Mesothelial cell of epicardium (in vitro differentiated cells): Measurements from ENCODE around the gene SFI1. TPM values are rescaled to one million over a fixed set of nuclear protein-coding genes. Genes with fewer than 3 reads are reported as not detected.

Source experiments
- DNase-seq, 2 experiments: peaks; one replicate each; pipeline ENCODE4 v3.0.0; 2021; ENCODE audit warnings: low spot score in 2 of 2; ENCODE audit not compliant: unreplicated experiment in 2 of 2
- H3K27ac Mint-ChIP-seq: 2 replicates; pipeline ENCODE4 v1.8.0; 2021; ENCODE audit warnings: mixed read lengths
- H3K27me3 Mint-ChIP-seq: 2 replicates; pipeline ENCODE4 v1.8.0; 2021; ENCODE audit warnings: low read depth, mixed read lengths
- H3K36me3 Mint-ChIP-seq: 2 replicates; pipeline ENCODE4 v1.8.0; 2021; ENCODE audit warnings: mixed read lengths
- H3K4me1 Mint-ChIP-seq: 2 replicates; pipeline ENCODE4 v1.8.0; 2021; ENCODE audit warnings: mixed read lengths
- H3K4me3 Mint-ChIP-seq: 2 replicates; pipeline ENCODE4 v1.8.0; 2021; ENCODE audit warnings: mild to moderate bottlenecking, moderate library complexity, mixed read lengths
- H3K9me3 Mint-ChIP-seq: 2 replicates; pipeline ENCODE4 v1.8.0; 2021; ENCODE audit warnings: mixed read lengths
- total RNA-seq: library from RNA; stranded (reverse); gene quantifications from 3 replicates; pipeline ENCODE4 v1.2.1, GENCODE V29; 2021
- TF ChIP-seq, protein P1 (sequence below): fragments of 200-600 bp; sonication (generic); IDR thresholded peaks from one replicate; pipeline ENCODE4 v1.5.0; 2021; ENCODE audit warnings: antibody characterized with exemption; ENCODE audit not compliant: unreplicated experiment

Gene SFI1
- total RNA-seq, 1 donor from 2014 or later: 45.7 TPM

- Mint-ChIP-seq H3K36me3 (peaks cover 20% of the 10 kb centered on the region), H3K27me3 (no peaks in the 10 kb centered on the region), H3K9me3 (no peaks in the 10 kb centered on the region), H3K27ac (no peak overlapping the region), H3K4me3 (no peak overlapping the region), H3K4me1 (no peaks in the 10 kb centered on the region)
- TF ChIP-seq, protein P1, sequence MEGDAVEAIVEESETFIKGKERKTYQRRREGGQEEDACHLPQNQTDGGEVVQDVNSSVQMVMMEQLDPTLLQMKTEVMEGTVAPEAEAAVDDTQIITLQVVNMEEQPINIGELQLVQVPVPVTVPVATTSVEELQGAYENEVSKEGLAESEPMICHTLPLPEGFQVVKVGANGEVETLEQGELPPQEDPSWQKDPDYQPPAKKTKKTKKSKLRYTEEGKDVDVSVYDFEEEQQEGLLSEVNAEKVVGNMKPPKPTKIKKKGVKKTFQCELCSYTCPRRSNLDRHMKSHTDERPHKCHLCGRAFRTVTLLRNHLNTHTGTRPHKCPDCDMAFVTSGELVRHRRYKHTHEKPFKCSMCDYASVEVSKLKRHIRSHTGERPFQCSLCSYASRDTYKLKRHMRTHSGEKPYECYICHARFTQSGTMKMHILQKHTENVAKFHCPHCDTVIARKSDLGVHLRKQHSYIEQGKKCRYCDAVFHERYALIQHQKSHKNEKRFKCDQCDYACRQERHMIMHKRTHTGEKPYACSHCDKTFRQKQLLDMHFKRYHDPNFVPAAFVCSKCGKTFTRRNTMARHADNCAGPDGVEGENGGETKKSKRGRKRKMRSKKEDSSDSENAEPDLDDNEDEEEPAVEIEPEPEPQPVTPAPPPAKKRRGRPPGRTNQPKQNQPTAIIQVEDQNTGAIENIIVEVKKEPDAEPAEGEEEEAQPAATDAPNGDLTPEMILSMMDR: no peak
- no peak for DNase-seq
These were observed 44.4 kb upstream of the SFI1 start for GRCh38 chr22:31451709-31452571.

DNA sequence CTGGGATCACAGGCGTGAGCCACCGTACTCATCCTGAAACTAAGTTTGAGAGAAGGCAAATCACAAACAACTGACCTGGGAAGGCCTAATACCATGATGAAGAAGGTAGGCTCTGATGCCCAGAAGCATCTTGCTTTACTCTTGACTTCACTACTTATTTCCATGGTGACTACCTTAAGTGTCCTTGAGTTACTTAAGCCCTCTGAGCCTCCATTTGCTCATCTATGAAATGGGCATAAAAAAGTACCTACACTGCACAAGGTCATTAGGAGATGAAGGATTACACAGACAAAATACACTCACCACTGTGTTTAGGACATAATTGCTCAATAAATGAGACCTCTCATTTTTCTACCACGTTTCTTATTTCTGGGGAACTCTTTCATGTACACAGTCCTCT is 34.6 kb upstream of the SFI1 start:
- H3K9me3 Mint-ChIP-seq: no peaks in the 10 kb centered on the region
- DNase-seq: no peak
- no peaks in the 10 kb centered on the region for H3K27me3 Mint-ChIP-seq
- H3K36me3 Mint-ChIP-seq: peaks cover 56% of the 10 kb centered on the region
- H3K27ac Mint-ChIP-seq: no peak overlapping the region
- no peaks in the 10 kb centered on the region for H3K4me1 Mint-ChIP-seq
- no peak overlapping the region for H3K4me3 Mint-ChIP-seq
- TF ChIP-seq, protein P1: no peak

- H3K9me3 Mint-ChIP-seq: no peaks in the 10 kb centered on the region
- no peak for DNase-seq
- peaks cover 53% of the 10 kb centered on the region for H3K36me3 Mint-ChIP-seq
- no peak overlapping the region for H3K27ac Mint-ChIP-seq
- no peaks in the 10 kb centered on the region for H3K4me1 Mint-ChIP-seq
- no peak overlapping the region for H3K4me3 Mint-ChIP-seq
- TF ChIP-seq, protein P1: no peak
- H3K27me3 Mint-ChIP-seq: no peaks in the 10 kb centered on the region
These were observed 31.0 kb upstream of the SFI1 start for GRCh38 chr22:31465307-31465706.

GRCh38 chr22:31474743-31475142 is 21.6 kb upstream of the SFI1 start:
- H3K27ac Mint-ChIP-seq: no peak overlapping the region
- no peak overlapping the region for H3K4me3 Mint-ChIP-seq
- H3K27me3 Mint-ChIP-seq: no peaks in the 10 kb centered on the region
- DNase-seq: no peak
- peaks cover 21% of the 10 kb centered on the region for H3K36me3 Mint-ChIP-seq
- H3K9me3 Mint-ChIP-seq: no peaks in the 10 kb centered on the region
- peaks cover 6% of the 10 kb centered on the region for H3K4me1 Mint-ChIP-seq
- TF ChIP-seq, protein P1: no peak

GRCh38 chr22:31475800-31476199 is 20.5 kb upstream of the SFI1 start:
- TF ChIP-seq, protein P1: no peak
- no peak overlapping the region for H3K4me3 Mint-ChIP-seq
- H3K9me3 Mint-ChIP-seq: no peaks in the 10 kb centered on the region
- no peak for DNase-seq
- peaks cover 27% of the 10 kb centered on the region for H3K36me3 Mint-ChIP-seq
- H3K27me3 Mint-ChIP-seq: no peaks in the 10 kb centered on the region
- H3K27ac Mint-ChIP-seq: no peak overlapping the region
- H3K4me1 Mint-ChIP-seq: peaks cover 6% of the 10 kb centered on the region
